ENCODE data around the gene IRAK2.

The IRAK2 gene

GRCh38 chr3:10244009-10244408 lies 79.3 kb downstream of the IRAK2 start:
- no peak for DNase-seq
- Histone ChIP-seq H3K4me3 (no peak overlapping the region), H3K27me3 (no peaks in the 10 kb centered on the region), H3K4me1 (peaks cover 0 to 8% (median 3%) of the 10 kb centered on the region in 4 donors), H3K27ac (no peak overlapping the region), H3K9me3 (peaks cover 0 to 14% (median 0%) of the 10 kb centered on the region in 3 donors), H3K36me3 (peaks cover 13 to 22% (median 14%) of the 10 kb centered on the region in 3 donors)
- TF ChIP-seq, protein P1, sequence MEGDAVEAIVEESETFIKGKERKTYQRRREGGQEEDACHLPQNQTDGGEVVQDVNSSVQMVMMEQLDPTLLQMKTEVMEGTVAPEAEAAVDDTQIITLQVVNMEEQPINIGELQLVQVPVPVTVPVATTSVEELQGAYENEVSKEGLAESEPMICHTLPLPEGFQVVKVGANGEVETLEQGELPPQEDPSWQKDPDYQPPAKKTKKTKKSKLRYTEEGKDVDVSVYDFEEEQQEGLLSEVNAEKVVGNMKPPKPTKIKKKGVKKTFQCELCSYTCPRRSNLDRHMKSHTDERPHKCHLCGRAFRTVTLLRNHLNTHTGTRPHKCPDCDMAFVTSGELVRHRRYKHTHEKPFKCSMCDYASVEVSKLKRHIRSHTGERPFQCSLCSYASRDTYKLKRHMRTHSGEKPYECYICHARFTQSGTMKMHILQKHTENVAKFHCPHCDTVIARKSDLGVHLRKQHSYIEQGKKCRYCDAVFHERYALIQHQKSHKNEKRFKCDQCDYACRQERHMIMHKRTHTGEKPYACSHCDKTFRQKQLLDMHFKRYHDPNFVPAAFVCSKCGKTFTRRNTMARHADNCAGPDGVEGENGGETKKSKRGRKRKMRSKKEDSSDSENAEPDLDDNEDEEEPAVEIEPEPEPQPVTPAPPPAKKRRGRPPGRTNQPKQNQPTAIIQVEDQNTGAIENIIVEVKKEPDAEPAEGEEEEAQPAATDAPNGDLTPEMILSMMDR (IDR thresholded peaks at IDR 0.05): no peak
- intact Hi-C loops (cut with DNase I; ENCODE audit: low total_unique reads): no loop called here

- intact Hi-C loops (cut with DNase I; ENCODE audit: low total_unique reads): no loop called here
- Histone ChIP-seq H3K36me3 (peaks cover 6 to 15% (median 12%) of the 10 kb centered on the region in 3 donors), H3K27ac (no peak overlapping the region), H3K9me3 (peaks cover 0 to 14% (median 0%) of the 10 kb centered on the region in 3 donors), H3K4me3 (no peak overlapping the region), H3K27me3 (no peaks in the 10 kb centered on the region), H3K4me1 (peaks cover 0 to 18% (median 10%) of the 10 kb centered on the region in 4 donors)
- TF ChIP-seq, protein P1 (IDR thresholded peaks at IDR 0.05): no peak
- no peak for DNase-seq
Observed at GRCh38 chr3:10245081-10245712, 80.5 kb downstream of the IRAK2 start.

DNA sequence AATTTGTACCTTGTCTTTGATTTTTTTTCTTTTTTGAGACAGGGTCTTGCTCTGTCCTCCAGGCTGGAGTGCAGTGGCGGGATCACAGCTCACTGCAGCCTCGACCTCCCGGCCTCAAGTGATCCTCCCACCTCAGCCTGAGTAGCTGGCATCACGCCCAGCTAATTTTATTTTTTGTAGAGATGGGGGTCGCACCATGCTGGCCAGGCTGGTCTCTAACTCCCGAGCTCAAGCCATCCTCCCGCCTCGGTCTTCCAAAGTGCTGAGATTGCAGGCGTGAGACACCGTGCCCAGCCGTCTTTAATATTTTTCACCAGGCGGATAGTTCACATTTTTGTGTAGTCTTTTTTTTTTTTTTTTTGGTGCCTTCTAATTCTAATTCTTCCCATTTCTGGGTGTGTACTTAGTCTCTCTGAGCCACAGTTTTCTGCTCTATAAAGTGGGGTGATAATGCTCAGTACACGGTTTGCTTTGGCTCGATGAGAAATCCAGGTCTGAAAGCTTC lies 83.0 kb downstream of the IRAK2 start:
- H3K27ac ChIP-seq: peak overlapping the region; percentile 77 to 91
- no peak for DNase-seq
- peak overlapping the region; percentile 72 to 75 for H3K4me3 ChIP-seq
- intact Hi-C loops (cut with DNase I; ENCODE audit: low total_unique reads): no loop called here
- no peaks in the 10 kb centered on the region for H3K27me3 ChIP-seq
- TF ChIP-seq, protein P1 (IDR thresholded peaks at IDR 0.05): no peak
- peaks cover 3 to 12% (median 9%) of the 10 kb centered on the region in 3 donors for H3K36me3 ChIP-seq
- H3K9me3 ChIP-seq: peaks cover 0 to 14% (median 0%) of the 10 kb centered on the region in 3 donors
- peaks cover 0 to 37% (median 21%) of the 10 kb centered on the region in 4 donors for H3K4me1 ChIP-seq

- peak; percentile 96 to 98 for DNase-seq
- TF ChIP-seq, protein P1 (IDR thresholded peaks at IDR 0.05): no peak
- intact Hi-C loops (cut with DNase I; ENCODE audit: low total_unique reads): no loop called here
- H3K36me3 ChIP-seq: peaks cover 4 to 12% (median 10%) of the 10 kb centered on the region in 3 donors
- H3K4me3 ChIP-seq: peak within 1 kb of the TSS; percentile 72 to 75
- H3K9me3 ChIP-seq: peaks cover 0 to 14% (median 0%) of the 10 kb centered on the region in 3 donors
- H3K27me3 ChIP-seq: no peaks in the 10 kb centered on the region
- H3K4me1 ChIP-seq: peaks cover 0 to 37% (median 21%) of the 10 kb centered on the region in 4 donors
- H3K27ac ChIP-seq: peak within 1 kb of the TSS; percentile 77 to 91
Observed at GRCh38 chr3:10248184-10248983, 83.7 kb downstream of the IRAK2 start, which contains the start of gene TATDN2. TSS of gene TATDN2 (plus strand) at chr3:10248459. CDS start at chr3:10249201, 742 bp downstream.

DNA sequence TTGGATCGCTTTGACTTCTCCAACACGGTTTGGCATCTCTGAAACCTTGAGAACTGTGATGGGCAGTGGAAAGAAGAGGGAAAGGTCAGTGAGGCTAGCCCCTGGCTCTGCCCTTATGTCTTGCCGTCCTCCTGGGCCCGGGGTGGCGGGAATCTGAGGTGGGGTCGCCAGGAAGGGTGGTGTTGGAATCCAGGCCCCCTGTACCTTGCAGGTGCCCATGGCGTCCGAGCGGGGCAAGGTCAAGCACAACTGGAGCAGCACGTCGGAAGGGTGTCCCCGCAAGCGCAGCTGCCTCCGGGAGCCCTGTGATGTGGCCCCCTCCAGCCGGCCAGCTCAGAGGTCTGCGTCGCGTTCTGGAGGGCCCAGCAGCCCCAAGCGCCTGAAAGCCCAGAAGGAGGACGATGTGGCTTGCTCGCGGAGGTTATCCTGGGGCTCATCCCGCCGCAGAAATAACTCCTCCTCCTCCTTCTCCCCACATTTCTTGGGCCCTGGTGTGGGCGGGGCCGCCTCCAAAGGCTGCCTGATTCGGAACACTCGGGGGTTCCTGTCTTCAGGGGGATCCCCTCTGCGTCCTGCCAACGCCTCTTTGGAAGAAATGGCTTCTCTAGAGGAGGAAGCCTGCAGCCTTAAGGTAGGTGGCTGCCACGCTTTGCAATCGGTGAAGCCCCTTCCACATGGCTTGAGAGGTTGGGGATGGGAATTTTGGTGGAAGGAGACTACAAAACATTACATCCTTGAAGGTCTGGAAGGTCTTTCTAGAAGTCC lies 84.4 kb downstream of the IRAK2 start:
- H3K4me3 ChIP-seq: peak overlapping the region; percentile 72 to 75
- H3K4me1 ChIP-seq: peaks cover 0 to 37% (median 21%) of the 10 kb centered on the region in 4 donors
- intact Hi-C loops (cut with DNase I; ENCODE audit: low total_unique reads): no loop called here
- TF ChIP-seq, protein P1 (IDR thresholded peaks at IDR 0.05): no peak
- H3K36me3 ChIP-seq: peaks cover 4 to 18% (median 18%) of the 10 kb centered on the region in 3 donors
- DNase-seq: no peak
- peaks cover 0 to 14% (median 0%) of the 10 kb centered on the region in 3 donors for H3K9me3 ChIP-seq
- H3K27ac ChIP-seq: peak overlapping the region; percentile 77 to 91
- no peaks in the 10 kb centered on the region for H3K27me3 ChIP-seq

Data from tibial artery (tissue), 4 donors.